GM12801 (cell line): ENCODE data around the gene C5orf63.

ENCODE experiments used
- CTCF ChIP-seq: IDR thresholded peaks from one replicate; pipeline ENCODE4 v1.5.1; 2011; ENCODE audit warnings: control low read depth; ENCODE audit not compliant: insufficient read length; ENCODE audit errors: extremely low read depth

The C5orf63 gene

DNA sequence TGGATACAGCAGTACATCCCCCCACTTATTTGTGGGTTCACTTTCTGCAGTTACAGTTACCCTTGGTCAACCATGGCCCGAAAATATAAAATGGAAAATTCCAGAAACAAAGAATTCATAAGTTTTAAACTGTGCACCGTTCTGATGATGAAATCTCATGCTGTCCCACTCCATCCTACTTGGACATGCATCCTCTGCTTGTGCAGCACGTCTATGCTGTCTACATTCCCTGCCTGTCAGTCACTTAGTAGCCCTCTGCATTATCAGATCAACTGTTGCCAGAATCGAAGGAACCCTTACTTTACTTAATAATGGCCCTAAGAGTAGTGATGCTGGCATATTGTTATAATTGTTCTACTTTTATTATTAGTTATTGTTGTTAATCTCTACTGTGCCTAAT lies 57.6 kb downstream of the C5orf63 start:
- TF ChIP-seq CTCF = no peak

DNA sequence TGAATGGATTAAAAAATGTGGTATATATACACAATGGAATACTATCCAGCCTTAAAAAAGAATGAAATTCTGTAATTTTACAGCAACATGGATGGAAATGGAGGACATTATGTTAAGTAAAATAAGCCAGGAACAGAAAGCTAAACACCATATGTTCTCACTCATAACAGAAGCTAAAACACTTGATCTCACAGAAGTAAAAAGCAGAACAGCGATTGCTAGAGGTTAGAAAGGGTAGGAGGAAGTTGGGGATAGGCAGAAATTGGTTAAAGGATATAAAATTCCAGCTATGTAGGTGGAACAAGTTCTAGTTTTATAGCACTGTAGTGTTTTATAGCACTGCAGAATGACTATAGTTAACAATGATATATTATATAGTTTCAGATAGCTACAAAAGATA lies 58.7 kb downstream of the C5orf63 start:
- TF ChIP-seq CTCF = no peak

GRCh38 chr5:127013407-127013806 lies 59.9 kb downstream of the C5orf63 start:
- no peak for TF ChIP-seq CTCF

- no peak for TF ChIP-seq CTCF
Observed at GRCh38 chr5:127012916-127013315, 60.4 kb downstream of the C5orf63 start.

DNA sequence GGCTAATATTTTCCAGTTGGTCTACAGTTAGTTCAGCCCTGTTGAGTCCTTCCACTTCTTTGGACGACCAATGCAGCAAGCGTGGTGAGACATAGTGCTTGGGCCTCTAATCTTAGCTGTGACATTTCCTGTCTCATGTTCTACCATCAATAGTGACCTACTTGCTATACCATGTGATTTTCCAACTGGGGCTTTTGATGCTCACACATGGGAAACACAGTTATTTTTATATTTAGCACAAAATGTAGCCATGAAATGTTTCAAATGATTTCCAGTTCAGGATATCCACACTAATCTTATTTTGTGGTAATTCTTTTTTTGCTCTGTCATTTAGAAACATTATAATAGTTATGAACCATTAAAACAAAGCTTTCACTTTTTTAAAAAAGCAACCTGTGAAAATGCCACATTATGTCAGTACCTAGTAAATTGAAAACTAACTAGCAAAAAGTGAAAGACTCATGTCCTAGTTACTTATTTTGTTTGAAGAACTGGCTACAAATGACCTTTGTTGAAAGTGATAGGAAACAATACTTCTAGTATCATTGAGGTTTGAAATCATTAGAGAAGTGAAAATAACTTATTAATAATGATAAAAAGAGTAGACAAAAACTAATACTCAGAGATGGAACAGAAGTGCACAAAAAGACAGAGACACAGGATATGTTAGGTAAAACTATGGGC lies 61.2 kb downstream of the C5orf63 start:
- TF ChIP-seq CTCF = no peak

DNA sequence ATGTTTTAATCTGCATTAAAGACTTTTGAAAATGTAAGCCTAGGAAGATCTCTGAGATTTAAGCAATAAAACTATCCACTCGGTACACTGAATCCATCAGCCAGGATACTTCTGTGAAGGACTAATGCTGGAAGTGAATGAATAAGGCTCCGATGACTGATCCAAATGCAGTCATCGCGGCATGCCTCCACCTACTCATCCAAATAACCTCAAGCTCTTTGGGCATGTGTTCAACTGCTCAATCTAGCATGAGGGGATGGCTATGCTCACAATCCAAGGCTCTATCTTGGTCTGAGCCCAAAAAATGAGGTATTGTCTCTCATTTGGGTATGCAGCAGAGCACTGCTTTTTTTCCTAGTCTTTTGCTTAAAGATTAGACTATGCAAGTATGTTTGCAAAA lies 62.1 kb downstream of the C5orf63 start:
- no peak for TF ChIP-seq CTCF

GRCh38 chr5:127010362-127010761 lies 62.9 kb downstream of the C5orf63 start:
- no peak for TF ChIP-seq CTCF
